ENCODE measurements around the gene PIAS1. TPM values are rescaled to one million over a fixed set of nuclear protein-coding genes. Genes with fewer than 3 reads are reported as not detected.
"Not testable (repeated sequence)": the region's sequence is repeated elsewhere in the genome, so short reads cannot be mapped to it uniquely, and the experiment has no call there.

Gene PIAS1
- 30.0 TPM for polyA plus RNA-seq (ENCODE audit: insufficient read length)

DNA sequence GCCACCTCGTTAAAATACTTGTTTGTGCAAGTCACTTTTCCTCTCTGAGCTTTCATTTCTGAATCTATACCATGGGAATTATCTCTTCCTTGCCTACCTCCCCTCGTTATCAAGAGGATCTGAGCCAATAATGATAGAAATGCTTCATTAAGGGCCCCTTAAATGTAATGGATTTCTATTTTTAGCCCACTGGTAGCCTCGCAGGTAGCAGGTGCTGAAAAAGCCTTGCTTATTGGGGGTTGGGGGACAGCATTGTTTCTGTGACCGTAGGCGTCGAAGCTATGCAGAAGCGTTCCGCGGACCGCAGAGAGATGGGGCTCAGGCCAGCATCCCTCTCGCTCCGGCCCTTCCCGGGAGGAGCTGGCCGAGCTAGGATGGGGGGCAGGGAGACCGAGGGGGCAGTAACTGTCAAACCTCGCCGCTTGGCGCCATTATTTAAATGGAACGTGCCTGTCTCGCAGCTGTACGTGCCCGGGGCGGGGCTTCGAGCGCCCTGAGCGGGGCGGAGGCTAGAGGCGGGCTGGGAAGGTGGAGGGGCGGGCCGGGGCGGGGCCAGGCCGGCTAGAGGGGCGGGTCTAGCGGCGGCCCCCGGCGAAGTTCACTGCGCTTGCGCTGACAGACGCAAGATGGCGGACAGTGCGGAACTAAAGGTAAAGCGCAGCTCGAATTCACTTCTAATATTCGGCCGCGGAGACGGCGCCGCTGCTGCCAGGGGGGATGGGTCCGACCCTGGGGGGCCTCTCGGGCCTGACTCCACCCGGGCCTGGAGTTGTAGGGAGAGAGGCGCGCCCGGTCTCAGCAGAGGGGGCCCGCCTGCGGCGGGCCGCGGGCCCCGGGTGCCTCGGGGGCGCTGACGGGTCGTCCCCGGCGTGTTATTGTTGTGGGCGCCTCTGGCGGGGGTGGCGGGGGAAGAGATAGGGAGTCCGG, at the start of gene PIAS1:
Gene PIAS1, plus strand, starts transcription at position 615 of the 927 bp plus-strand sequence. Its CDS starts 12 bp downstream, at position 627.
- DNase-seq = peak; percentile 91

DNA sequence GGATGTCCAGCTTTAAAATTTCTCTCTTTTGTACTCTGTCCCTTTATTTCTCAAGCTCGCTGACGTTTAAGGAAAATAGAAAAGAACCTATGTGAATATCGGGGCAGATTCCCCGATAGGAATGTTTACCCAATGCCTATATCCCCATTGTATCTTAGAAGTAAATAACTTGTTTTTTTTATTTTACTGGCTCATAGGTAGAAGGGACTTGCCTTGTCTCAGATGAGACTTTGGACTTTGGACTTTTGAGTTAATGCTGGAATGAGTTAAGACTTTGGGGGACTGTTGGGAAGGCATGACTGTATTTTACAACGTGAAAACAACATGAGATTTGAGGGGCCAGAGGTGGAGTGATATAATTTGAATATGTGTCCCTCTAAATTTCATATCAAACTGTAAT, 46.5 kb upstream of the PIAS1 start:
- not testable (repeated sequence) for DNase-seq

DNA sequence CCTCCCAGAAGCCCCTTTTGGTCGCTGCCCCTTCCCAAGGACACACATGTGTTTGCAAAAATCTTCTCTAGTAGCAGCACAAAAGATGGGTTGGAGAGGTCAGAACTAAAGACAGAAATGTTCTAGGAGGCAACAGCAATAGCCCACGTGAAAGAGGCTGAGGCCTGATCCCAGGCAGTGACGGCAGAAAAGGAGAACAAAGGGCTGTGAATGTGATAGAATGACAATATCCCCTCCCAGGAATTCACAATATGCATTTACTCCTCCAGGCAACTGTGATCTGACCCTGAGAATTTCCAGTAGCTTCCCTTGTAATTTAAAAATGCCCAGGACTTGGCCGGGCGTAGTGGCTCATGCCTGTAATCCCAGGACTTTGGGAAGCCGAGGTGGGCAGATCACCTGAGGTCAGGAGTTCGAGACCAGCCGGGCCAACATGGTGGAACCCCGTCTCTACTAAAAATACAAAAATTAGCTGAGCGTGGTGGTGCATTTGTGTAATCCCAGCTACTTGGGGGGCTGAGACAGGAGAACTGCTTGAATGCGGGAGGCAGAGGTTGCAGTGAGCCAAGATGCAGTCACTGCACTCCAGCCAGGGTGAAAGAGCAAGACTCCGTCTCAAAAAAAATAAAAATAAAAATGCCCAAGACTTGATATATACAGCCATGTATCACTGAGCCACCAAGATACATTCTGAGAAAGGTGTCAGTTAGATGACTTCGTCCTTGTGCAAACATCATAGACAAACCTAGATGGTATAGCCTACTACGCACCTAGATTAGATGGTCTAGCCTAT, 43.6 kb upstream of the PIAS1 start:
- DNase-seq = no peak

- no peak for DNase-seq
Observed at GRCh38 chr15:68012911-68013310, 41.2 kb upstream of the PIAS1 start.

GRCh38 chr15:68014219-68014618, 39.9 kb upstream of the PIAS1 start:
- no peak for DNase-seq

DNA sequence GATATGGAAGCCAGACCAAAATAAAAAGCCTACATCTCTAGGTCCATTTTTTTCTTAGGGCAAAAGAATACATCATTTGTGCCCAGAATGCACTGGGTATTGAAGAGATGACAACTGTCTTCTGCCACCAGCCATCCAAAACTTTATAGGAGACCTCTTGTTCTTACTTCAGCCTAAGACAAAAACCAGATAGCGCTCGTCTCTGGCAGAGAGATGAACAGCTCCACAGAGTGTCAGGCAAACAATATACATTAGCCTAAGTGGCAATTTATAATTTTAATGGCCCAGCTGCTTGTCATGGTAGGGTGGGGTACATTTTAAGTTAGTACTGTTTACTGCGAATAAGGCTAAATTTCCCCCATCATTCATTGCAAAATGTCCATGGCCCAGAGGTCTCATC, 38.9 kb upstream of the PIAS1 start:
- no peak for DNase-seq

DNA sequence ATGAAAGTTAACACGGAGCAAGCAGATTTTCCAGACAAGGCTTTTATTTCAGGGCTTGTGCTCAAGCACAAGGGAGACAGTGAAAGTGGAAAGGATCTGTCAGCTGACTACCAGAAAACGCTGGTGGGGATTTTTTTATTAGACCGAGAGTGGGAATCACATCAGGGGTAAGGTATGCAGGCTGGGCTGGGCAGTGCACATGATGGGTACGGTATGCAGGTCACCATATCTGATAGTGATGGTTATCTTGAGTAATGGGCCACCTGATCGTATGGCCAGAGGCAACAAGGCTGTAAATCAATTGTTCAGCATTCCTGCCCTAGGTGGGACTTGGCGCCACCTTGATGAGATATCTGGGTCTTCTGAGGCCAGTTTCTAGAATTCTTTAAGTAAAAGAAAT, 36.9 kb upstream of the PIAS1 start:
- no peak for DNase-seq

GRCh38 chr15:68018797-68019444, 35.2 kb upstream of the PIAS1 start:
- DNase-seq = no peak

DNA sequence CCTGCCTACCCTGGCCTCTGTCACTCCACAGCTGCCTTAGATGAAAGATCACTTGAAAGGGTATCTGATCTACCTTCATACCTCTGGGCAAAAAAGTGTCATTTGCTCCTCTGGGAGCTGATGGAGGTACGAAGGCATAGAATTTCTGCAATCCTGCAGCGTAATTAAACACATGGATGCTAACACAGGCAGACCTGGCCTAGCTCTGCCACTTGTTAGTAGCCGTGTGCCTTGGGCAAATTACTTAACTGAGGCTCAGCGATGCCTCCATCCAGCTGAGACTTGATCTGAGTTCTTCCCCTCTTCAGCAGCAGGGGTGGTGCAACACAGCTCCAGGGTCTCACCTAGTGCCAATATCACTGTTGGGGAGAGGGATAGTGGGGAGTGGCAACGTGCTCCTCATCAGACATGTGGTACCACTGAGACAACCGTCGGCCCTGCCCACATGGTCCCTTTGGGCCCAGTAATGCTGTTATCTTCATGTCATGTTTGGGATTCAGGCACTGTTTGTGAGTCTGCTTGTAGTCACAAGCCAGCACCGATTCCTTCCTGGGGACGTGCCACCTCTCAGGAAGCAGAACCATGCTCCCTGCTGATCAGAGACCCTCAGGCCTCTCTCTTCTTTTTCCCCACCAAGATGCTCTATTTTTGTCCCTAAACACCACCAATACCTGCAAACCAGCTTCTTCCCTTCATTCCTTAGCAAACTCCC, 34.1 kb upstream of the PIAS1 start:
- no peak for DNase-seq

- DNase-seq = no peak
Observed at GRCh38 chr15:68020685-68021084, 33.4 kb upstream of the PIAS1 start.

GRCh38 chr15:68022061-68022460, 32.1 kb upstream of the PIAS1 start:
- DNase-seq = no peak

DNA sequence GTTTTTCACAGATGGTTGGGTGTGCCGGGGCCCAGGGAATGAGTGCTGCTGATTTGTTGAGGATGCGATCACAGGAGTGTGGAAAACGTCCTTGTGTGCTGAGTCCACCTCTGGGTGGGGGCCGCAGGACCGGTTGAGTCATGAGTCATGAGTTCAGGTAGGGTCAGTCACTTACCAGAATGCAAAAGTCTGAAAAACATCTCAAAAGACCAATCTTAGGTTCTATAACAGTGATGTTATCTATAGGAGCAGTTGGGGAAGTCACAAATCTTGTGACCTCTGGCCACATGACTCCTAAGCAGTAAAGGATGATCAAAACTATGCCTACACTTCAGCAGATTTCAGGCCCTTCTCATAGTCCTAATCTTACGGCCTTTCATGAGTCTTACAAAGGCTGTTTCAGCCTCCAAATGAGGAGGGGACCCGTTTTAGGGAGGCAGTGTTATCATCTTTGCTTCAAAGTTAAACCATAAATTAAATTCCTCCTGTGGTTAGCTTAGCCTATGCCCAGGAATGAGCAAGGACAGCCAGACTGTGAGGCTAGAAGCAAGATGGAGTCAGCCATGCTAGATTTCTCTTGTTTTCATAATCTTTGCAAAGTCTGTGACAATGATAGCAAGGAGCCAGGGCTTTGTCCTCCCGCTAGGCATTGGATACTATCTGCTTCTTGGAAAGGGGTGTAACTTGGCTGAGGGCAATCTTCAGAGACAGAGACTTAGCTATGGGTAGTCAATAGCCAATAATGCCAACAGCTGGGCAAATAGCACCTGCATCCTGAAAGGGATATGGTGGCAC, 30.6 kb upstream of the PIAS1 start:
- DNase-seq = no peak

DNA sequence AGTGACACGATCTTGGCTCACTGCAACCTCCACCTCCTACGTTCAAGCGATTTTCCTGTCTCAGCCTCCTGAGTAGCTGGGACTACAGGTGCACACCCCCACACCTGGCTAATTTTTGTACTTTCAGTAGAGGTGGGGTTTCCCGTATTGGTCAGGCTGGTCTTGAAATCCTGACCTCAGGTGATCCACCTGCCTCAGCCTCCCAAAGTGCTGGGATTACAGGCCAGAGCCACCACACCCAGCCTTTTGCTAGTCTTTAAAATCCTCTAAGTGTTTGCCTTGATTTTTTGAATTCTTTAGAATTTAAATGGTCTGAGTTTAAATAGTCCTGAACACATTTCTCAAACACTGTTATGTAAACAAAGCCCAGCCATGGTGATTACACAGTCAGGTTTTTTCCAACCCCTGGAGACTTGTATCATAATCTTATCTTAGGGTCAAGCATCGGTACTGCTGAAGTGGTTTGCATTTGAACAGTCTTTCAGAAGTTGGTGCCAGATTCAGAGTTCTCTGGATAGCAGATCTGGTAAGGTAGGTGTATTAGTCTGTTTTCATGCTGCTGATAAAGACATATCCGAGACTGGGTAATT, 28.2 kb upstream of the PIAS1 start:
- no peak for DNase-seq

- DNase-seq = no peak
Observed at GRCh38 chr15:68027388-68027787, 26.7 kb upstream of the PIAS1 start.

GRCh38 chr15:68028137-68028887, 25.8 kb upstream of the PIAS1 start:
- no peak for DNase-seq

GRCh38 chr15:68028888-68029207, 25.3 kb upstream of the PIAS1 start:
- DNase-seq = no peak

- DNase-seq = no peak
Observed at GRCh38 chr15:68029959-68030358, 24.2 kb upstream of the PIAS1 start.

DNA sequence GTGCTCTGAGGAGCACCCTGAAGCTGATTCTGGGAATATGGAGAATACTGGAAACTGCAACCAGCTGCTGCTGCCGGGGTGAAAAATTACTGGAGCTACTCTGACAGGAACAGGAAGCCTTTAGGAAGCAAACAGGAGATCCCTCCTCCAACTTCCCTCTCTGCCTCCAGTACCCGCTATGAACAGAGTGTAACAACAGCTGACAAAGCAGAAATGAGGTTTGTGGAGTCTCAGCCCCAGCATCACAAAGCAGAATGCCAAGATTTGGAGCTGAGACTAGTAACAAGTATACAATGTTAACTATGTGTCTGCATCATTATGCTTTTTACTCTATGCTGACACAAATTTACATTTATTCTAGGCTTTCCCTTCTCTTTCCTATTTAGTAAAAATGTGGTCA, 22.7 kb upstream of the PIAS1 start:
- DNase-seq = peak; percentile 13

DNA sequence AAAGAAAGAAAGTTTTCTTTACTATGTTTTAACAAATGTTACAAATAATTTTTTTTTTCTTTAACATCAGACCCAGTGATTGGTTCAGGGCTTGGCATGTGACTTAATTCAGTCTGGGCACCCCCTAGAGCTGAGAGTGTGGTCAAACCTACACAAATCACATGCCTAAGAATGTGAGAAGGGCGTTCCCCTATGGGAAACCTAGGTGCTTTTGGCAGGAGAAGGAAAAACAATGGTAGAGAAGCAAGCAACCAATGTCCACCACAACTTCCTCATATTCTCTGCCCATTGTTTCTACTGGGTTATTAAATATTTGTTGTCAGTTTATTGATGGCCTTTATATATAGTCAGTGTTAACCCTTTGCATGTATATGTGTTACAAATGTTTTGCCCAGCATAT, 21.4 kb upstream of the PIAS1 start:
- no peak for DNase-seq

DNA sequence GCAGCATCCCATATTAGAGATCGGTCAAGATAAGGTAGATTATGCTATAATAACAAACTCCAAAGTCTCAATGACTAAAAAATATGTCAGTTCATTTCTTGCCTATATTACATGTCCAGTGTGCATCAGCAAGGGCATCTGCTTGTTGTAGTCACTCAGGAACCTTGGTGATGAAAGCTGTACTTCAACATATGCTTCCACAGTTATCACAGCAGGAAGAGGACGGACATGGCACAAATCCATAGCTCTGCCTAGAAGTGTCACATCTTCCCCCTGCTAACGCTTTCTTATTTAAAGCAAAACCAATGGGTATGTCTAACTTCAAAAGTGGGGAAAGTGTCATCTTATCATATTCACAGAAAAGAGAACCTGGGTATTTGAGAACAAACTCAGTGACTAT, 20.0 kb upstream of the PIAS1 start:
- no peak for DNase-seq

Measured in hindlimb muscle (tissue), 1 donor.